HL-60 (cell line): Measurements from ENCODE around the gene WAPL.

Source experiments
- DNase-seq, 2 experiments: peaks; one replicate each; pipeline ENCODE4 v3.0.0-alpha.2; 2010 to 2020; ENCODE audit warnings: low read depth in 1 of 2, low spot score in 1 of 2
- H3K27ac ChIP-seq: fragments of 250-450 bp; sonication (Bioruptor Pico); replicated peaks from 2 replicates; pipeline ENCODE4 v1.5.1; 2020; ENCODE audit warnings: mild to moderate bottlenecking, moderate library complexity
- H3K27me3 ChIP-seq: fragments of 250-450 bp; sonication (Bioruptor Pico); 2 replicates; pipeline ENCODE4 v1.5.1; 2021; ENCODE audit warnings: mild to moderate bottlenecking, moderate library complexity; ENCODE audit not compliant: insufficient read depth, poor library complexity, severe bottlenecking
- H3K4me3 ChIP-seq: replicated peaks from 2 replicates; pipeline ENCODE4 v1.5.1; 2011; ENCODE audit warnings: mild to moderate bottlenecking, control low read depth, low read length; ENCODE audit not compliant: insufficient read depth
- GABPA ChIP-seq: IDR thresholded peaks from 2 replicates; pipeline ENCODE4 v1.6.1; 2012; ENCODE audit warnings: low read depth
- POLR2AphosphoS5 ChIP-seq: IDR thresholded peaks from 2 replicates; pipeline ENCODE4 v1.6.1; 2012; ENCODE audit warnings: low read depth
- REST ChIP-seq: IDR thresholded peaks from 2 replicates; pipeline ENCODE4 v1.6.1; 2012; ENCODE audit warnings: low read depth; ENCODE audit not compliant: insufficient replicate concordance
- SPI1 ChIP-seq: IDR thresholded peaks from 2 replicates; pipeline ENCODE4 v1.6.1; 2012; ENCODE audit warnings: low read depth, mild to moderate bottlenecking, borderline replicate concordance
- TF ChIP-seq, protein P1 (sequence below): IDR thresholded peaks from one replicate; pipeline ENCODE4 v1.5.1; 2011; ENCODE audit warnings: low read length, control low read depth, inconsistent platforms; ENCODE audit not compliant: insufficient read depth

WAPL gene

DNA sequence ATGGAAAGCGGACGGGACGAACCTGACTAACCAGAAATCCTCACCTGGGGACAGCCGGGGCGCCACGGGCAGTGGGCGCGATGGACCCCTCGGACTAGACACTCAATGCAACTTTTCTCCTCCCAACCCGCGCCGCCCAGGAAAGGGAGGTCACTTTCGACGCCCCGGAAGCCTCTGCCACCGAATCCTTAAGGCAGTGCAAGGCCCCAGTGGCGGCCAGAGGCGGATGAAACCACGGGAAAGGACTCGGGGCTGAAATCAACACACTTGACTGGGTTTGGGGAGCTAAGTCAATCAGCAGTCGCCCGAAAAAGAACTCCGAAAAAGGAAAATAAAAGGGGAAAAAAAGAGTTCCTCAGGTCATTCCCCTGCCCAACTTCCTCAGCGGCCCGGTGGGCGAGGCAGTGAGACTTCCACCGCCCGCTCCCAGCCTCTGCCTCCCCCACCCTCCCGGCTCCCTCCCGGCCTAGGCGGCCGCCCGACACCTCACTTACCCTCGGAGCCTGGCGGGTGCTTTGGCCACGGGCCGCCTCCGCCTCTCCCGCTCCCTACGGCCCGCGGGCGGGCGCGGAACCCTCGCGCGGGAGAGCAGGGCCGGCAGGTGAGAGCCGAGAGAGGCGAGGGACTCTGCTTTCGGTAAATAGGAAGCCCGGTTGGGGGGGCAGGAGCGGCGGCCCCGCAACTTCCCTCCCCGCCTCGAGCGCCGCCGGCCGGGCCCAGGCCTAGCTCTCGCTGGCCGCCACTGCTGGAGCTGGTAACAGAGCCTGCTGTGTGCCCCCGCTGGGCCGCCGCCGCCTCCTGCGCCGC, 518 bp downstream of the WAPL start:
- H3K4me3 ChIP-seq, result peak overlapping the region; percentile 93
- peak in 1 of 2 experiments; percentile 63 for DNase-seq

DNA sequence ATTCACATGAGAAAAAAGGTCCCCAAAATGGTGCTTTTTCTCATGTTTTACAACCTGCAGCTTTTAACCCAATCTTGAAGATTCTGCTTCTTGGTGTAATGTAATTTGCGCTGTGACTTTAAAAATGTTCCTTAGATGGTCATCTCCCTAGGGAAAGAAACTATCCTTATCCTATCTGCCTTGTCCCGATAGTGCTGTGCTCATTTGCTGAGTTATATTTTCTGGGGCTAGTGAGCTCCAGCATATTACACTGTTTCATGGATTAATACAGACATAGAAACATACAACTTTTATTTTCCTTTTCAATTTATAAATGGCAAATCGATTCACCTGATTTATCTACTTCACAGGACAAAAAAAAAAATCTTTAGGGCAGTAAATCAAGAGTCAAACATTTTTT, 2.8 kb downstream of the WAPL start:
- H3K27ac ChIP-seq, result no peak overlapping the region
- 0 out of 2 replicates have a peak overlapping the region, but pooled peaks have one; percentile 93 for H3K4me3 ChIP-seq
- no peaks in the 10 kb centered on the region for H3K27me3 ChIP-seq
- TF ChIP-seq SPI1, result no peak
- TF ChIP-seq, protein P1, sequence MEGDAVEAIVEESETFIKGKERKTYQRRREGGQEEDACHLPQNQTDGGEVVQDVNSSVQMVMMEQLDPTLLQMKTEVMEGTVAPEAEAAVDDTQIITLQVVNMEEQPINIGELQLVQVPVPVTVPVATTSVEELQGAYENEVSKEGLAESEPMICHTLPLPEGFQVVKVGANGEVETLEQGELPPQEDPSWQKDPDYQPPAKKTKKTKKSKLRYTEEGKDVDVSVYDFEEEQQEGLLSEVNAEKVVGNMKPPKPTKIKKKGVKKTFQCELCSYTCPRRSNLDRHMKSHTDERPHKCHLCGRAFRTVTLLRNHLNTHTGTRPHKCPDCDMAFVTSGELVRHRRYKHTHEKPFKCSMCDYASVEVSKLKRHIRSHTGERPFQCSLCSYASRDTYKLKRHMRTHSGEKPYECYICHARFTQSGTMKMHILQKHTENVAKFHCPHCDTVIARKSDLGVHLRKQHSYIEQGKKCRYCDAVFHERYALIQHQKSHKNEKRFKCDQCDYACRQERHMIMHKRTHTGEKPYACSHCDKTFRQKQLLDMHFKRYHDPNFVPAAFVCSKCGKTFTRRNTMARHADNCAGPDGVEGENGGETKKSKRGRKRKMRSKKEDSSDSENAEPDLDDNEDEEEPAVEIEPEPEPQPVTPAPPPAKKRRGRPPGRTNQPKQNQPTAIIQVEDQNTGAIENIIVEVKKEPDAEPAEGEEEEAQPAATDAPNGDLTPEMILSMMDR, result no peak
- DNase-seq, result no peak

More for the DNA sequence above, 518 bp downstream of the WAPL start:
- TF ChIP-seq, protein P1, result no peak
- TF ChIP-seq SPI1, result peak; percentile 3; the same call in 1 of the 2 replicates
- Histone ChIP-seq H3K27ac (peak overlapping the region; percentile 92), H3K27me3 (no peaks in the 10 kb centered on the region)

GRCh38 chr10:86512137-86512536, 9.5 kb downstream of the WAPL start:
- DNase-seq, result no peak
- H3K27ac ChIP-seq, result peak overlapping the region; percentile 34
- no peaks in the 10 kb centered on the region for H3K27me3 ChIP-seq
- TF ChIP-seq REST (no peak), POLR2AphosphoS5 (no peak), GABPA (no peak), SPI1 (no peak)
- TF ChIP-seq, protein P1, result no peak
- H3K4me3 ChIP-seq, result 0 out of 2 replicates have a peak overlapping the region, but pooled peaks have one; percentile 9

DNA sequence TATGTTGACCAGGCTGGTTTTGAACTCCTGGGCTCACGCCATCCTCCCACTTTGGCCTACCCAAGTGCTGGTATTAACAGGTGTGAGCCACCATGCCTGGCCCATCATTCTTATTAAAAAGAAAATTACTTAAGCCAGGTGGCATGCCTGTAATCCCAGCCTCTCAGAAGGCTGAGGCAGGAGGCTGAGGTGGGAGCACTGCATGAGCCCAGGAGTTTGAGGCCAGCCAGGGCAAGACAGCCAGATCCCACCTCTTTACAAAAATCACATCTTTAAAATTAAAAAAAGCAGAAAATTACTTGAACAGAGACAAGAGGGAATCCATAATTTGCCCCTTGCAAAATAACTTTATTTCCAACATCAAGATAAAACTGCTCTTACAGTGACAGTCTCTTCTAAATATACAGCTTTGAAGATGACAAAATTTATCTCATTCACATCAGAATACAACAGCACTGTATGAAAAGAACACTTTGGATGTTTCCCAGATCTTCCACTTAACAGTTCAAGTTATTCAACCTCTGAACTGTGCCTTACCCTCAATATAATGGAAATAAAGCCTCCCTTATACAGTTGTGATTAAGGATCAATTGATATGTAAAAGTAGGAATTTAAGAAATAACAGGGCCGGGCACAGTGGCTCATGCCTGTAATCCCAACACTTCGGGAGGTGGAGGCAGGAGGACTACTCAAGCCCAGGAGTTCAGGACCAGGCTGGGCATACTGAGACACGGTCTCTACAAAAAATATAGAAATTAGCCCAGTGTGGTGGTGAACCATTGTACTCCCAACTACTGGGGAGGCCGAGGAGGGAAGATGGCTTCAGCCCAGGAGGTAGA, 10.3 kb downstream of the WAPL start:
- Histone ChIP-seq H3K4me3 (no peak overlapping the region), H3K27me3 (no peaks in the 10 kb centered on the region), H3K27ac (no peak overlapping the region)
- DNase-seq, result no peak
- TF ChIP-seq, protein P1, result no peak
- no peak for TF ChIP-seq GABPA
- no peak for TF ChIP-seq SPI1
- no peak for TF ChIP-seq POLR2AphosphoS5
- TF ChIP-seq REST, result no peak
